OCI-LY1 (cell line): ENCODE results near the gene TPCN1.

Source experiments
- EZH2 ChIP-seq: fragments of 200-600 bp; sonication (generic), shearing (Covaris generic); IDR thresholded peaks from 2 replicates; pipeline ENCODE4 v1.8.0; 2017; ENCODE audit warnings: borderline replicate concordance, mixed run types, mild to moderate bottlenecking, antibody characterized with exemption, low read length, moderate library complexity, mixed read lengths
- TF ChIP-seq, protein P1 (sequence below): fragments of 200-600 bp; sonication (generic), shearing (Covaris generic); IDR thresholded peaks from 2 replicates; pipeline ENCODE4 v1.5.1; 2017; ENCODE audit warnings: mild to moderate bottlenecking, antibody characterized with exemption, low read length, moderate library complexity, mixed read lengths

- TF ChIP-seq, protein P1, sequence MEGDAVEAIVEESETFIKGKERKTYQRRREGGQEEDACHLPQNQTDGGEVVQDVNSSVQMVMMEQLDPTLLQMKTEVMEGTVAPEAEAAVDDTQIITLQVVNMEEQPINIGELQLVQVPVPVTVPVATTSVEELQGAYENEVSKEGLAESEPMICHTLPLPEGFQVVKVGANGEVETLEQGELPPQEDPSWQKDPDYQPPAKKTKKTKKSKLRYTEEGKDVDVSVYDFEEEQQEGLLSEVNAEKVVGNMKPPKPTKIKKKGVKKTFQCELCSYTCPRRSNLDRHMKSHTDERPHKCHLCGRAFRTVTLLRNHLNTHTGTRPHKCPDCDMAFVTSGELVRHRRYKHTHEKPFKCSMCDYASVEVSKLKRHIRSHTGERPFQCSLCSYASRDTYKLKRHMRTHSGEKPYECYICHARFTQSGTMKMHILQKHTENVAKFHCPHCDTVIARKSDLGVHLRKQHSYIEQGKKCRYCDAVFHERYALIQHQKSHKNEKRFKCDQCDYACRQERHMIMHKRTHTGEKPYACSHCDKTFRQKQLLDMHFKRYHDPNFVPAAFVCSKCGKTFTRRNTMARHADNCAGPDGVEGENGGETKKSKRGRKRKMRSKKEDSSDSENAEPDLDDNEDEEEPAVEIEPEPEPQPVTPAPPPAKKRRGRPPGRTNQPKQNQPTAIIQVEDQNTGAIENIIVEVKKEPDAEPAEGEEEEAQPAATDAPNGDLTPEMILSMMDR = no peak
- no peak for TF ChIP-seq EZH2
Measured at GRCh38 chr12:113171543-113171942, 49.7 kb upstream of the TPCN1 start.
